Large intestine (tissue), 3 donors: ENCODE results near the gene TRIM6. TPM values are rescaled to one million over a fixed set of nuclear protein-coding genes. Genes with fewer than 3 reads are reported as not detected.

Experiments
- DNase-seq, 2 donors: peaks; one replicate each; pipeline versions ENCODE4 v3.0.0 to v3.0.0-alpha.2; 2013
- H3K27ac ChIP-seq: one replicate; pipeline ENCODE4 v1.5.1; 2013; ENCODE audit warnings: low read length
- H3K27me3 ChIP-seq: 2 replicates; pipeline ENCODE4 v1.6.1; 2013; ENCODE audit warnings: low read length; ENCODE audit not compliant: control insufficient read depth, insufficient read depth
- H3K36me3 ChIP-seq: 2 replicates; pipeline ENCODE4 v1.6.1; 2013; ENCODE audit warnings: low read length; ENCODE audit not compliant: control insufficient read depth, insufficient read depth
- H3K4me1 ChIP-seq: one replicate; pipeline ENCODE4 v1.6.1; 2013; ENCODE audit warnings: low read length; ENCODE audit not compliant: control insufficient read depth, insufficient read depth
- H3K4me3 ChIP-seq: one replicate; pipeline ENCODE4 v1.5.1; 2013; ENCODE audit warnings: low read length
- H3K9me3 ChIP-seq: one replicate; pipeline ENCODE4 v1.6.1; 2013; ENCODE audit warnings: mild to moderate bottlenecking, low read depth, low read length, moderate library complexity; ENCODE audit not compliant: control insufficient read depth
- WGBS: methylation state at CpG from one replicate; pipeline ENCODE4 v1.1.5; 2013; ENCODE audit warnings: low lambda C conversion rate; ENCODE audit not compliant: insufficient coverage; 5-methylcytosine and 5-hydroxymethylcytosine counted together
- polyA plus RNA-seq: library from polyadenylated mRNA; unstranded; fragments of 120-200 nt; gene quantifications from one replicate; pipeline ENCODE4 v1.2.1, GENCODE V29; 2013

Gene TRIM6
- polyA plus RNA-seq, 1 donor = 2.6 TPM

- WGBS = no CpG with 5 or more reads among the region's 5 CpGs
- Histone ChIP-seq H3K27me3 (no peaks in the 10 kb centered on the region), H3K4me3 (no peak overlapping the region), H3K36me3 (peaks cover 2% of the 10 kb centered on the region), H3K4me1 (no peaks in the 10 kb centered on the region), H3K9me3 (no peaks in the 10 kb centered on the region), H3K27ac (no peak overlapping the region)
- no peak for DNase-seq
Measured at GRCh38 chr11:5658318-5658717, 61.9 kb downstream of the TRIM6 start.

Other genes starting within 250 kb of the TRIM6 start
- not detected for gene OR51B6, start 245.1 kb upstream of the TRIM6 start, polyA plus RNA-seq
- gene OR51M1, start 212.8 kb upstream of the TRIM6 start, polyA plus RNA-seq = not detected
- gene OR51Q1, start 174.5 kb upstream of the TRIM6 start, polyA plus RNA-seq = not detected
- not detected for gene OR51I1, start 155.1 kb upstream of the TRIM6 start, polyA plus RNA-seq
- gene OR51I2, start 147.3 kb upstream of the TRIM6 start, polyA plus RNA-seq = not detected
- not detected for gene OR52D1, start 108.0 kb upstream of the TRIM6 start, polyA plus RNA-seq
- not detected for gene UBQLN3, start 86.7 kb upstream of the TRIM6 start, polyA plus RNA-seq
- gene UBQLNL, start 79.9 kb upstream of the TRIM6 start, polyA plus RNA-seq = 0.70 TPM
- not detected for gene OR52H1, start 48.1 kb upstream of the TRIM6 start, polyA plus RNA-seq
- not detected for gene OR52B6, start 15.8 kb upstream of the TRIM6 start, polyA plus RNA-seq
- 11.6 TPM for gene TRIM34, start 28.4 kb downstream of the TRIM6 start, polyA plus RNA-seq
- 23.9 TPM for gene TRIM5, start 88.4 kb downstream of the TRIM6 start, polyA plus RNA-seq
- 15.2 TPM for gene TRIM22, start 93.2 kb downstream of the TRIM6 start, polyA plus RNA-seq
- gene OR56B1, start 139.8 kb downstream of the TRIM6 start, polyA plus RNA-seq = not detected
- gene OR52N4, start 157.6 kb downstream of the TRIM6 start, polyA plus RNA-seq = 0.04 TPM
- gene OR52N5, start 186.7 kb downstream of the TRIM6 start, polyA plus RNA-seq = not detected
- not detected for gene OR52N1, start 194.6 kb downstream of the TRIM6 start, polyA plus RNA-seq
- gene OR52N2, start 212.3 kb downstream of the TRIM6 start, polyA plus RNA-seq = not detected
- gene OR52E6, start 245.3 kb downstream of the TRIM6 start, polyA plus RNA-seq = not detected